IPS DF 19.7 (cell line): ENCODE measurements around the gene RNF224.
"Not testable (repeated sequence)": the region's sequence is repeated elsewhere in the genome, so short reads cannot be mapped to it uniquely, and the experiment has no call there.

Experiments
- DNase-seq: peaks from one replicate; pipeline ENCODE4 v3.0.0-alpha.2; 2013; ENCODE audit warnings: low read depth, low spot score

Gene RNF224

GRCh38 chr9:137254624-137255447 is 27.5 kb downstream of the RNF224 start, which contains the start of gene NELFB:
Gene NELFB, plus strand, starts transcription at chr9:137255327.
- DNase-seq: no peak

- no peak for DNase-seq
Measured at GRCh38 chr9:137255448-137256114, 28.3 kb downstream of the RNF224 start.

- no peak for DNase-seq
Measured at GRCh38 chr9:137256362-137256761, 29.1 kb downstream of the RNF224 start.

GRCh38 chr9:137256856-137257255 is 29.6 kb downstream of the RNF224 start:
- no peak for DNase-seq

- DNase-seq: not testable (repeated sequence)
Measured at GRCh38 chr9:137262173-137262908, 35.0 kb downstream of the RNF224 start.

- no peak for DNase-seq
Measured at GRCh38 chr9:137262909-137263285, 35.6 kb downstream of the RNF224 start.

- DNase-seq: no peak
Measured at GRCh38 chr9:137263506-137263905, 36.2 kb downstream of the RNF224 start.

- DNase-seq: no peak
Measured at GRCh38 chr9:137264067-137264466, 36.8 kb downstream of the RNF224 start.

GRCh38 chr9:137265496-137266161 is 38.3 kb downstream of the RNF224 start:
- DNase-seq: no peak

GRCh38 chr9:137266162-137266527 is 38.8 kb downstream of the RNF224 start:
- DNase-seq: no peak

- no peak for DNase-seq
Measured at GRCh38 chr9:137266585-137267453, 39.5 kb downstream of the RNF224 start.

- no peak for DNase-seq
Measured at GRCh38 chr9:137267933-137268355, 40.6 kb downstream of the RNF224 start.

GRCh38 chr9:137268538-137269201 is 41.4 kb downstream of the RNF224 start:
- no peak for DNase-seq

GRCh38 chr9:137269231-137269772 is 42.0 kb downstream of the RNF224 start:
- no peak for DNase-seq

- no peak for DNase-seq
Measured at GRCh38 chr9:137270929-137271695, 43.8 kb downstream of the RNF224 start.

GRCh38 chr9:137271696-137272076 is 44.4 kb downstream of the RNF224 start:
- DNase-seq: no peak

GRCh38 chr9:137272241-137273094 is 45.2 kb downstream of the RNF224 start:
- DNase-seq: no peak

GRCh38 chr9:137273095-137273490 is 45.8 kb downstream of the RNF224 start:
- DNase-seq: no peak
